GM23338 (cell line): ENCODE data around the gene UQCC5. TPM values are rescaled to one million over a fixed set of nuclear protein-coding genes. Genes with fewer than 3 reads are reported as not detected.

ENCODE experiments used
- ATAC-seq: fragments of 200-7000 bp; cut with Tn5 transposase; 3 replicates; pipeline ENCODE4 v1.9.1; 2020
- DNase-seq: peaks from one replicate; pipeline ENCODE4 v3.0.0-alpha.2; 2015; ENCODE audit warnings: low spot score
- H2AFZ ChIP-seq: fragments of 200-600 bp; sonication (generic); 2 replicates; pipeline ENCODE4 v1.8.0; 2016; ENCODE audit warnings: antibody characterized with exemption, mild to moderate bottlenecking, moderate library complexity
- H3F3A ChIP-seq: fragments of 200-600 bp; sonication (generic); replicated peaks from 2 replicates; pipeline ENCODE4 v1.8.0; 2017; ENCODE audit warnings: antibody characterized with exemption, mixed run types, low read depth
- H3K27ac ChIP-seq: fragments of 200-600 bp; sonication (generic); 2 replicates; pipeline ENCODE4 v1.6.1; 2016; ENCODE audit warnings: low read depth
- H3K27me3 ChIP-seq: fragments of 200-600 bp; sonication (generic); 2 replicates; pipeline ENCODE4 v1.8.0; 2016; ENCODE audit warnings: mild to moderate bottlenecking, mixed run types, moderate library complexity; ENCODE audit not compliant: insufficient read depth
- H3K36me3 ChIP-seq: fragments of 200-600 bp; sonication (generic); 2 replicates; pipeline ENCODE4 v1.8.0; 2016; ENCODE audit warnings: mild to moderate bottlenecking; ENCODE audit not compliant: insufficient read depth
- H3K4me1 ChIP-seq: fragments of 200-600 bp; sonication (generic); 2 replicates; pipeline ENCODE4 v1.8.0; 2016; ENCODE audit warnings: mild to moderate bottlenecking, moderate library complexity; ENCODE audit not compliant: insufficient read depth
- H3K4me2 ChIP-seq: fragments of 200-600 bp; sonication (generic); 2 replicates; pipeline ENCODE4 v1.7.1; 2017; ENCODE audit warnings: mixed run types
- H3K4me3 ChIP-seq: fragments of 200-600 bp; sonication (generic); 2 replicates; pipeline ENCODE4 v1.6.1; 2016; ENCODE audit warnings: mixed run types
- H3K79me2 ChIP-seq: fragments of 200-600 bp; sonication (generic); replicated peaks from 2 replicates; pipeline ENCODE4 v1.8.0; 2017; ENCODE audit warnings: mild to moderate bottlenecking; ENCODE audit not compliant: insufficient read depth
- H3K9me2 ChIP-seq: fragments of 200-600 bp; sonication (generic); 2 replicates; pipeline ENCODE4 v1.8.0; 2017; ENCODE audit not compliant: insufficient read depth
- H4K20me1 ChIP-seq: fragments of 200-600 bp; sonication (generic); replicated peaks from 2 replicates; pipeline ENCODE4 v1.8.0; 2017; ENCODE audit warnings: mild to moderate bottlenecking; ENCODE audit not compliant: insufficient read depth
- H3K27ac Mint-ChIP-seq: 2 replicates; pipeline ENCODE4 v1.8.0; 2020; ENCODE audit warnings: inconsistent platforms, mild to moderate bottlenecking, moderate library complexity, mixed read lengths
- H3K27me3 Mint-ChIP-seq: 3 replicates; pipeline ENCODE4 v1.8.0; 2022; ENCODE audit warnings: low read depth, mild to moderate bottlenecking, moderate library complexity, mixed read lengths, inconsistent platforms; ENCODE audit not compliant: insufficient read depth, poor library complexity
- H3K36me3 Mint-ChIP-seq: 3 replicates; pipeline ENCODE4 v1.8.0; 2021; ENCODE audit warnings: low read depth, mild to moderate bottlenecking, inconsistent platforms, moderate library complexity, mixed read lengths
- H3K4me1 Mint-ChIP-seq: 3 replicates; pipeline ENCODE4 v1.8.0; 2020; ENCODE audit warnings: mild to moderate bottlenecking, inconsistent platforms, mixed read lengths
- H3K4me3 Mint-ChIP-seq: 3 replicates; pipeline ENCODE4 v1.8.0; 2021; ENCODE audit warnings: moderate library complexity, mild to moderate bottlenecking, inconsistent platforms, mixed read lengths
- H3K9me3 Mint-ChIP-seq: 3 replicates; pipeline ENCODE4 v1.8.0; 2020; ENCODE audit warnings: moderate library complexity, mild to moderate bottlenecking, inconsistent platforms, mixed read lengths
- CREB1 ChIP-seq: fragments of 250-450 bp; sonication (Bioruptor Pico); IDR thresholded peaks from 2 replicates; pipeline ENCODE4 v1.5.0; 2020; ENCODE audit warnings: low read depth, mild to moderate bottlenecking, moderate library complexity
- ETS1 ChIP-seq: IDR thresholded peaks from 2 replicates; pipeline ENCODE4 v1.6.1; 2016; ENCODE audit warnings: antibody characterized with exemption
- EZH2 ChIP-seq: fragments of 200-600 bp; sonication (generic); IDR thresholded peaks from one replicate; pipeline ENCODE4 v1.8.0; 2017; ENCODE audit warnings: antibody characterized with exemption, mild to moderate bottlenecking, low read depth; ENCODE audit not compliant: unreplicated experiment
- EZH2phosphoT487 ChIP-seq: fragments of 200-600 bp; sonication (generic); IDR thresholded peaks from one replicate; pipeline ENCODE4 v1.8.1; 2018; ENCODE audit warnings: antibody characterized with exemption; ENCODE audit not compliant: unreplicated experiment
- NANOG ChIP-seq: IDR thresholded peaks from 2 replicates; pipeline ENCODE4 v1.6.1; 2016; ENCODE audit warnings: antibody characterized with exemption, borderline replicate concordance
- REST ChIP-seq: IDR thresholded peaks from one replicate; pipeline ENCODE4 v1.6.1; 2018; ENCODE audit warnings: antibody characterized with exemption; ENCODE audit not compliant: unreplicated experiment
- STAT1 ChIP-seq: IDR thresholded peaks from one replicate; pipeline ENCODE4 v1.6.1; 2016; ENCODE audit warnings: antibody characterized with exemption; ENCODE audit not compliant: unreplicated experiment
- ZNF114 ChIP-seq: fragments of 250-450 bp; sonication (Bioruptor Pico); IDR thresholded peaks from 2 replicates; pipeline ENCODE4 v1.5.0; 2020; ENCODE audit warnings: mild to moderate bottlenecking, moderate library complexity
- ZNF331 ChIP-seq: fragments of 250-450 bp; sonication (Bioruptor Pico); IDR thresholded peaks from 2 replicates; pipeline ENCODE4 v1.5.0; 2020; ENCODE audit warnings: low read depth, mild to moderate bottlenecking, moderate library complexity
- ZNF462 ChIP-seq: fragments of 250-450 bp; sonication (Bioruptor Pico); IDR thresholded peaks from 2 replicates; pipeline ENCODE4 v1.5.0; 2020; ENCODE audit warnings: mild to moderate bottlenecking, moderate library complexity
- polyA plus RNA-seq: library from polyadenylated mRNA; unstranded; fragments of >200 nt; fragmentation: Nextera tagmentation; extraction: Ambion mirVana; gene quantifications from 2 replicates; pipeline ENCODE4 v1.2.1, GENCODE V29; 2016
- total RNA-seq: library from RNA; depleted of rRNA; stranded (reverse); fragments of >200 nt; shearing (Covaris generic); gene quantifications from 2 replicates; pipeline ENCODE4 v1.2.3, GENCODE V29; 2014

UQCC5 gene
- total and polyA plus RNA-seq, 2 experiments from 2014 or later, result 2.6 to 156 TPM

- no peak for DNase-seq
- TF ChIP-seq ETS1, result no peak
- no peak for TF ChIP-seq CREB1 (CRISPR knock-in tag)
- no peak for TF ChIP-seq ZNF331 (CRISPR knock-in tag)
- H2AFZ ChIP-seq, result no peak overlapping the region
- H3K9me2 ChIP-seq, result no peaks in the 10 kb centered on the region
- H3F3A ChIP-seq, result peaks cover 18% of the 10 kb centered on the region
- peak overlapping the region; percentile 39 for H3K4me3 ChIP-seq
- H3K27ac ChIP-seq, result no peak overlapping the region
- peak overlapping the region; percentile 86; the same call in 1 of the 2 replicates for H3K4me2 ChIP-seq
- Mint-ChIP-seq H3K9me3 (no peaks in the 10 kb centered on the region), H3K4me1 (peaks cover 40% of the 10 kb centered on the region), H3K27ac (no peak overlapping the region), H3K36me3 (peaks cover 19% of the 10 kb centered on the region), H3K4me3 (peak overlapping the region; percentile 51; the same call in 2 of the 3 replicates), H3K27me3 (peaks cover 23% of the 10 kb centered on the region)
- no peaks in the 10 kb centered on the region for H3K27me3 ChIP-seq
- H4K20me1 ChIP-seq, result peaks cover 40% of the 10 kb centered on the region
- H3K36me3 ChIP-seq, result peaks cover 4% of the 10 kb centered on the region; the same call in 1 of the 2 replicates
- no peak for ATAC-seq
- H3K79me2 ChIP-seq, result peaks cover 57% of the 10 kb centered on the region
- H3K4me1 ChIP-seq, result peaks cover 43% of the 10 kb centered on the region
These were observed 365 bp upstream of the UQCC5 start for GRCh38 chr3:52536112-52536368.

- H3K79me2 ChIP-seq, result peaks cover 46% of the 10 kb centered on the region
- peaks cover 23% of the 10 kb centered on the region for H3K27me3 Mint-ChIP-seq
- peaks cover 46% of the 10 kb centered on the region for H4K20me1 ChIP-seq
- TF ChIP-seq NANOG (no peak), ZNF331 (CRISPR knock-in tag) (no peak), REST (no peak), CREB1 (CRISPR knock-in tag) (no peak), EZH2 (no peak), ZNF462 (CRISPR knock-in tag) (no peak), EZH2phosphoT487 (no peak), STAT1 (no peak), ZNF114 (CRISPR knock-in tag) (no peak)
These were observed 788 bp downstream of the UQCC5 start for GRCh38 chr3:52537165-52537620.

More at GRCh38 chr3:52537165-52537620, 788 bp downstream of the UQCC5 start:
- Mint-ChIP-seq H3K4me1 (peaks cover 38% of the 10 kb centered on the region), H3K36me3 (peaks cover 28% of the 10 kb centered on the region), H3K9me3 (no peaks in the 10 kb centered on the region), H3K4me3 (peak overlapping the region; percentile 99), H3K27ac (peak overlapping the region; percentile 99)
- Histone ChIP-seq H3K9me2 (no peaks in the 10 kb centered on the region), H3F3A (peaks cover 18% of the 10 kb centered on the region), H3K4me3 (peak overlapping the region; percentile 97), H3K27ac (peak overlapping the region; percentile 91; the same call in 1 of the 2 replicates), H2AFZ (no peak overlapping the region), H3K36me3 (peaks cover 4% of the 10 kb centered on the region; the same call in 1 of the 2 replicates), H3K4me2 (peak overlapping the region; percentile 94), H3K27me3 (no peaks in the 10 kb centered on the region), H3K4me1 (peaks cover 36% of the 10 kb centered on the region)
- no peak for DNase-seq
- ATAC-seq, result no peak
